ENCODE results near the gene CIAO2A.
"Not testable (repeated sequence)": the region's sequence is repeated elsewhere in the genome, so short reads cannot be mapped to it uniquely, and the experiment has no call there.

CIAO2A gene

DNA sequence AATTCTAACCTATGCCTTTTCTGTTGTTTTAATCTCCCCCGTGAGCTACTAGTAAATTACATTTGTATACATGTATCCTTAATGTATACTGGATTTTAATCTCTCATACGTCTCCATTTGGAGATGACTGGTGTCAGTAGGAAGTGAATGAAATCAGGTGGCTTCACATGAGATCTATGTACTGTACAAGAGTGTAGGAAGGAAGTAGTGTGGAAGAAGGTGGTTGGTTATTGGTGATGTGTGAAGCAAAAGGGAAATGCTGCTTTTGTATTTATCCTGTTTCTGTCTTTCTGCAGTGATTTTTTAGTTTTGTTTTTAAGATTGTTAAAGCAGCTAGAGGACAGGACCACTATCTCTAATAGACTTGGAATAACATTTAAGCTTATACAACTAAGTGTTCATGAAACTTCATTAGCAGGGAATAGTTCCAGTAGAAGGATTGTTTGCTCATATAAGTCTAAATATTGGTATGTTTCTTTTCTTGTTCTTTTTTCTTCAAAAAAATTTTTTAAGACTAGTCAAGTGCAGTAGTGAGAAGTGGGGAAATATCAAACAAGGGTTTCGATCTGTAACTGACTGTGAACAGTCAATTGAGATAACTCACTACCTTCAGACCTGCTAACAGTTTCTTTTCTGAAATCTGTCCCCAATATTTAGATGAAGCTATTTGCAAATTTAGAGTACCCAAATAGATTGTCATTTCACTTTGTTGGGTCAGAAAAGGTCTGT, 17.5 kb upstream of the CIAO2A start:
- H3K36me3 ChIP-seq (ENCODE audit: control insufficient read depth, insufficient read depth, low read length, severe bottlenecking): peaks cover 26% of the 10 kb centered on the region
- peak overlapping the region; percentile 79 for H3K9ac ChIP-seq (ENCODE audit: low read length)
- peaks cover 60% of the 10 kb centered on the region for H3K4me1 ChIP-seq (ENCODE audit: control insufficient read depth, insufficient read depth, low read length)
- H3K27me3 ChIP-seq (replicated peaks; ENCODE audit: control insufficient read depth, insufficient read depth, low read length): no peaks in the 10 kb centered on the region
- no peaks in the 10 kb centered on the region for H3K9me3 ChIP-seq (ENCODE audit: control insufficient read depth, low read length)
- no peak for DNase-seq (ENCODE audit: low read depth)
- H3K4me3 ChIP-seq (ENCODE audit: low read length): no peak overlapping the region

DNA sequence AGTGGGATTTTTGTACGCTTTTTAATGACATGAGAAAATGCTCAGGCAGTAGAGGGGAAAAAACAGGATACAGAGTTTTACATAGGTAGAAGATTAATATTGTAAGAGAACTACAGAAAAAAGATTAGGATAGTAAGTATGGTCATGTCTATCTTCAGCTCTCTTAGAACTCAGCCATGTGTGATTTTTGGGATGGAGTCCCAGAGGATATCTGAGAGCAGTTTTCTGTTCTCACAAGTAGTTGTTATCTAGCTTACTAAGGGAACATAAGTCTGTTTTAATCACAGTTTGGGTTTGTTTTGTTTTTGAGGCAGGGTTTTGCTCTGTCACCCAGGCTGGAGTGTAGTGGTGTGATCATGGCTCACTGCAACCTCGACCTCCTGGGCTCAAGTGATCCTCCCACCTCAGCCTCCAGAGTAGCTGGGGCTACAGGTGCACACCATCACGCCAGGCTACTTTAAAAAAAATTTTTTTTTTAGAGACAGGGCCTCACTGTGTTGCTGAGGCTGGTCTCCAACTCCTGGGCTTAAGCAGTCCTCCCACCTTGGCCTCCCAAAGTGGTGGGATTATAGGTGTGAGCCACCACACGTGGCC, 16.6 kb upstream of the CIAO2A start:
- H3K9ac ChIP-seq (ENCODE audit: low read length); H3K4me3 ChIP-seq (ENCODE audit: low read length); DNase-seq (ENCODE audit: low read depth); H3K27me3 ChIP-seq (replicated peaks; ENCODE audit: control insufficient read depth, insufficient read depth, low read length); H3K9me3 ChIP-seq (ENCODE audit: control insufficient read depth, low read length): not testable (repeated sequence)
- Histone ChIP-seq H3K36me3 (ENCODE audit: control insufficient read depth, insufficient read depth, low read length, severe bottlenecking) (peaks cover 16% of the 10 kb centered on the region), H3K4me1 (ENCODE audit: control insufficient read depth, insufficient read depth, low read length) (peaks cover 60% of the 10 kb centered on the region)

DNA sequence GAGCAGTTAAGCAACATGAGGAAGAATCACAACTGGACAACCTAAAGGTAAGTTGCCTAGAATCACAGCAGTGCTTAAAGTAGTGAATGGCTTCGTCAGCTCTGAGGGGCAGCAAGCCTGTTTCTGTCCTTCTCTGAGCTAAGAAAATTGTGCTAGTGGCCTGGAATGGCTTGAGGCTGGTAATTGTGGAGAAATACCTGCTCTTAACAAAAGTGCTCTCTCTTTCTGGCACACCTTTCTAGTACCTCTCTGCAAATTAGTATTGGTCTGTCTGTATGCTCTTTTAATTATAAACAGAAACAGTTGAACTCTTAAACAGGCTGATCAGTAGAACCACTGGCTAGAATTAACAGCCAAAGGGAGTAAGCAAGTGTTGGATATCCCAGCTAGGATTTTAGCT, 13.7 kb upstream of the CIAO2A start:
- Histone ChIP-seq H3K9ac (ENCODE audit: low read length) (no peak overlapping the region), H3K4me3 (ENCODE audit: low read length) (no peak overlapping the region), H3K4me1 (ENCODE audit: control insufficient read depth, insufficient read depth, low read length) (peaks cover 50% of the 10 kb centered on the region), H3K27me3 (replicated peaks; ENCODE audit: control insufficient read depth, insufficient read depth, low read length) (no peaks in the 10 kb centered on the region), H3K36me3 (ENCODE audit: control insufficient read depth, insufficient read depth, low read length, severe bottlenecking) (no peaks in the 10 kb centered on the region), H3K9me3 (ENCODE audit: control insufficient read depth, low read length) (no peaks in the 10 kb centered on the region)
- DNase-seq (ENCODE audit: low read depth): no peak

DNA sequence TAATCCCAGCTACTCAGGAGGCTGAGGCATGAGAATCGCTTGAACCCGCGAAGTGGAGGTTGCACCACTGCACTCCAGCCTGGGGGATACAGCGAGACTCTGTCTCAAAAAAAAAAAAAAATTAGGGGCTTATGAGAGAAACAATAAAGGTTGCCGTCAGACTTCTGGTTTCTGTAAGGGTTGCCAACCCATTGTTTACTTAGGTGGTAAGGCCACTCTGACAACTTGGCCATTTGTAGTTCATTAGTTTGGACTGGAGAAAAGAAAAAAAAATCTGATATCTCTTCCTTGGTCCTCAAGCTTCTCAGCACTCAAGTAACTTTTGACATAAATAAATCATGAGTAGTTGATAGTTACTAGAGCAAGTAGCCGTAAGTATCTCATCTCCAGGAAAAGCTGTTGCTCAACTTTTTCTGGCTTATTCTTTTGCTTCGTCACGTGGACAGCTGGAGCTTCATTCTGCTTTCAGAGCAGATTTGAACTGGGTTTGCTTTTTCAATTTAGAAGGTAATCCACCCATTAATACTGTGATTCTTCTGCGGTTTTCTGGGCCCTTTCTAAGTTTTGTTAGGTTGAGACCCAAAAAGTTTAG, 11.6 kb upstream of the CIAO2A start:
- Histone ChIP-seq H3K36me3 (ENCODE audit: control insufficient read depth, insufficient read depth, low read length, severe bottlenecking) (no peaks in the 10 kb centered on the region), H3K27me3 (replicated peaks; ENCODE audit: control insufficient read depth, insufficient read depth, low read length) (no peaks in the 10 kb centered on the region), H3K9ac (ENCODE audit: low read length) (peak overlapping the region; percentile 82), H3K4me3 (ENCODE audit: low read length) (peak overlapping the region; percentile 60), H3K9me3 (ENCODE audit: control insufficient read depth, low read length) (no peaks in the 10 kb centered on the region), H3K4me1 (ENCODE audit: control insufficient read depth, insufficient read depth, low read length) (peaks cover 48% of the 10 kb centered on the region)
- no peak for DNase-seq (ENCODE audit: low read depth)

DNA sequence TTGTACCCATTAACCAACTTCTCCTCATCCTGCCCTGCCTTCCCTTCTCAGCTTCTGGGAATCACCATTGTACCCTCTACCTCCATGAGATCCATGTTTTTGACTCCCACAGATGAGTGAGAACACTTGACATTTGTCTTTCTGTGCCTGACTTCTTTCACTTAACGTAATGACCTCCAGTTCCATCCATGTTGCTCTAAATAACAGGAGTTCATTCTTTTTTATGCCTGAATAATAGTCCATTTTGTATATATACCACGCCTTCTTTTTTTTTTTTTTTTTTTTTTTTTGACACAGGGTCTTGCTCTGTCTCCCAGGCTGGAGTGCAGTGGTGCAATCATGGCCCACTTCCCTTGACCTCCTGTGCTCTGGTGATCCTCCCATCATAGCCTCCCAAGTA, 8.9 kb upstream of the CIAO2A start:
- peaks cover 65% of the 10 kb centered on the region for H3K4me1 ChIP-seq (ENCODE audit: control insufficient read depth, insufficient read depth, low read length)
- no peaks in the 10 kb centered on the region for H3K27me3 ChIP-seq (replicated peaks; ENCODE audit: control insufficient read depth, insufficient read depth, low read length)
- no peaks in the 10 kb centered on the region for H3K9me3 ChIP-seq (ENCODE audit: control insufficient read depth, low read length)
- H3K4me3 ChIP-seq (ENCODE audit: low read length): no peak overlapping the region
- H3K9ac ChIP-seq (ENCODE audit: low read length): no peak overlapping the region
- no peak for DNase-seq (ENCODE audit: low read depth)
- no peaks in the 10 kb centered on the region for H3K36me3 ChIP-seq (ENCODE audit: control insufficient read depth, insufficient read depth, low read length, severe bottlenecking)

DNA sequence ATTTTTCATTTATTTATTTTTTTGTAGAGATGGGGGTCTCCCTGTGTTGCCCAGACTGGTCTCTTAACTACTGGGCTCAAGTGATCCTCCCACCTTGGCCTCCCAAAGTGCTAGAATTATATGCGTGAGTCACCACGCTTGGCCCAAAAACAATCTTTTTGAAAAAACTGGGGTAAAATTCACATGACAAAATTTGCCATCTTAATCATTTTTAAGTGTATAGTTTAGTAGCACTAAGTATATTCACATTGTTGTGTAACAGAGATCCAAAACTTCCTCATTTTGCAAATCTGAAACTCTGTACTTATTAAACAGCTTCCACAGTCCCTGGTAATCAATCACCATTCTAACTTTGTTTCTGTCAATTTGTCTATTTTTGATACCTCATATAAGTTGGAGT, 7.3 kb upstream of the CIAO2A start:
- H3K27me3 ChIP-seq (replicated peaks; ENCODE audit: control insufficient read depth, insufficient read depth, low read length): no peaks in the 10 kb centered on the region
- H3K4me1 ChIP-seq (ENCODE audit: control insufficient read depth, insufficient read depth, low read length): peaks cover 55% of the 10 kb centered on the region
- DNase-seq (ENCODE audit: low read depth): no peak
- H3K9ac ChIP-seq (ENCODE audit: low read length): no peak overlapping the region
- H3K4me3 ChIP-seq (ENCODE audit: low read length): no peak overlapping the region
- no peaks in the 10 kb centered on the region for H3K9me3 ChIP-seq (ENCODE audit: control insufficient read depth, low read length)
- H3K36me3 ChIP-seq (ENCODE audit: control insufficient read depth, insufficient read depth, low read length, severe bottlenecking): no peaks in the 10 kb centered on the region

DNA sequence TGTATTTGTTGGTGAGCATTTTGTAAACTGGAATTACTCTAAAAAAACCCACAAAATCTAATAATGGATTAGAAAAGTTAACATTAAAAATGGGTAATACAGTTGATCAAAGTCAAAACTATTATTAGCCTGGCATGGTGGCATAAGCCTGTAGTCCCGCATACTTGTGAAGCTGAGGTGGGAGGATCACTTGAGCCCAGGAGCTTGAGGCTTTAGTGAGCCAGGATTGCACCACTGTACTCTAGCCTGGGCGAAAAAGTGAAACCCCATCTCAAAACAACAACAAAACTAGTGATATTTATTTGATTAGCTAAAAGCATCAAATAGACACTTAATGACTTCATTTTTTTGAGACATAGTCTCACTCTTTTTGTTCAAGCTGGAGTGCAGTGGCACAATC, 5.7 kb upstream of the CIAO2A start:
- no peaks in the 10 kb centered on the region for H3K36me3 ChIP-seq (ENCODE audit: control insufficient read depth, insufficient read depth, low read length, severe bottlenecking)

DNA sequence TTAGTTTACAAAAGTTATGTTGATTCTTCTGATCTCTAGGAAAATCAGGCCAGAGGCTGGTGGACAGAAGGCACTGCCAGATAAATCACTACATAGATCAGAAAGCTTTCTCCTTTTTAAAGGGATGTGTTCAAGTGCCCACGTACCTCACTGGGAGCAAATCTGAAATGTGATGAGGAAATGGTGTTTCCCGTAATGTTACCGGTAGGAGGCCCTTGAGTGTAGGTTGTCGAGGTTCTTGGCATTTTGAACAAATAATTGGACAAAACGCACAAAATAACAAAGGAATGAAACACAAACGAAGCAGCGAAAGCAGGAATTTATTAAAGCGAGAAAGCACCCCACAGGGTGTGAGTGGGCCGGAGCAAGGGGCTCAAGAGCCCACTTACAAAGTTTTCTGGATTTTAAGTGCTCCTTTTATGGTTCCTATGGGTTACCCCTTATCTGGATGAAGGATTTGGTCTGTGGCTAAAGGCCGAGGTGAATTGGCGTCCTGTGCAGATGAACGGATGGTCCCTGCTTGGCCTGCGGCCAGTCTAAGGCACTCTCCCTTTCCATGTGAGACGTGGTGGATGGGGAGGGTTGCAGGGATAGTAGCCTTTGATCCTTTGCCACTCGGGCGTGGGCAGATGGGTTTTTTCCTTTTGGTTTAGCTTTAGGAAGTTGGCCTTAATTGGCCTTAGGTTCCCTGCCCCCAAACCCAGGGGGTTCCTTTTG, 3.2 kb upstream of the CIAO2A start:
- Histone ChIP-seq H3K4me3 (ENCODE audit: low read length) (peak overlapping the region; percentile 85), H3K9ac (ENCODE audit: low read length) (peak overlapping the region; percentile 92), H3K27me3 (replicated peaks; ENCODE audit: control insufficient read depth, insufficient read depth, low read length) (no peaks in the 10 kb centered on the region), H3K36me3 (ENCODE audit: control insufficient read depth, insufficient read depth, low read length, severe bottlenecking) (no peaks in the 10 kb centered on the region), H3K4me1 (ENCODE audit: control insufficient read depth, insufficient read depth, low read length) (peaks cover 66% of the 10 kb centered on the region), H3K9me3 (ENCODE audit: control insufficient read depth, low read length) (no peaks in the 10 kb centered on the region)
- peak; percentile 65 for DNase-seq (ENCODE audit: low read depth)

More for the DNA sequence above, 5.7 kb upstream of the CIAO2A start:
- H3K4me1 ChIP-seq (ENCODE audit: control insufficient read depth, insufficient read depth, low read length): peaks cover 51% of the 10 kb centered on the region
- H3K9me3 ChIP-seq (ENCODE audit: control insufficient read depth, low read length): no peaks in the 10 kb centered on the region
- DNase-seq (ENCODE audit: low read depth): no peak
- H3K4me3 ChIP-seq (ENCODE audit: low read length): no peak overlapping the region
- H3K27me3 ChIP-seq (replicated peaks; ENCODE audit: control insufficient read depth, insufficient read depth, low read length): no peaks in the 10 kb centered on the region
- H3K9ac ChIP-seq (ENCODE audit: low read length): no peak overlapping the region

DNA sequence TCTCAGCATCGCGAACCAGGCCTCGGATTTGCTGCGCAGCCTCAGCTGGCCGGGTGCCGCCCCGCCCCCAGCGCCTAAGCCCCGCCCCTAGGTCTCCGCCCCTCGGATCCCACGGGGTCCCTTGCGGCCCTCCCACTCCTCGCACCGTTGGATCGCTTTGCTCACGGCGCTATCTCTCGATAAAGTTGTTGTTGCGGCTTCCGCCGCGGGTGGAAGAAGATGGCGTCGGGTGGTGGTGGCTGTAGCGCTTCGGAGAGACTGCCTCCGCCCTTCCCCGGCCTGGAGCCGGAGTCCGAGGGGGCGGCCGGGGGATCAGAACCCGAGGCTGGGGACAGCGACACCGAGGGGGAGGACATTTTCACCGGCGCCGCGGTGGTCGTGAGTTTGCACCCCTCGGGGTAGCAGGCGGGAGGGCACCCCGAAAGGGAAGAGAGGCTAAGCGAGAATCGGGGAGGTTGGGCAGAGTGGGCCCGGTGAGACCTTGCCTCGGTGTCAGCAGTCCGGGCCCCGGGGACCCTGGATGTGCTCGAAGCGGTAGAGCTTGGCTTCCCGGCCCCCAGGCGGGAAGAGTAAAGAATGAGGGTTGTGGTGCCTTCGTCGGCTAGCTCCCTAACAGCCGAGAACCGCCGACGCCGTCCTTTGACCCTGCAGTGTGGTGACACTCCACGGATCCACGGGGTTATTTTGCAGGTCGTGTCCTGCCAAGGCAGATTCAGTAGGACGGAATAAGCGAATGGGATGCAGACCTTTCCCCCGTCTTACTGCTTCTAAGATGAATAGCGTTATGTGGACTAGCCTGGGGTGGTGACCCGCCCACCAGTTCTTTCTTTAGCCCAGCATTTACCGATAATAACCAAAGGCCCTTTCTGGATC, 2.4 kb upstream of the CIAO2A start, which contains the start of gene SNX1:
SNX1 (plus strand) TSS at position 188 of the 873 bp plus-strand sequence; CDS start at position 220, 32 bp downstream.
- Histone ChIP-seq H3K36me3 (ENCODE audit: control insufficient read depth, insufficient read depth, low read length, severe bottlenecking) (no peaks in the 10 kb centered on the region), H3K9ac (ENCODE audit: low read length) (peak within 1 kb of the TSS; percentile 92), H3K27me3 (replicated peaks; ENCODE audit: control insufficient read depth, insufficient read depth, low read length) (no peaks in the 10 kb centered on the region), H3K4me1 (ENCODE audit: control insufficient read depth, insufficient read depth, low read length) (peaks cover 58% of the 10 kb centered on the region), H3K4me3 (ENCODE audit: low read length) (peak within 1 kb of the TSS; percentile 94), H3K9me3 (ENCODE audit: control insufficient read depth, low read length) (no peaks in the 10 kb centered on the region)
- peak; percentile 98 for DNase-seq (ENCODE audit: low read depth)

DNA sequence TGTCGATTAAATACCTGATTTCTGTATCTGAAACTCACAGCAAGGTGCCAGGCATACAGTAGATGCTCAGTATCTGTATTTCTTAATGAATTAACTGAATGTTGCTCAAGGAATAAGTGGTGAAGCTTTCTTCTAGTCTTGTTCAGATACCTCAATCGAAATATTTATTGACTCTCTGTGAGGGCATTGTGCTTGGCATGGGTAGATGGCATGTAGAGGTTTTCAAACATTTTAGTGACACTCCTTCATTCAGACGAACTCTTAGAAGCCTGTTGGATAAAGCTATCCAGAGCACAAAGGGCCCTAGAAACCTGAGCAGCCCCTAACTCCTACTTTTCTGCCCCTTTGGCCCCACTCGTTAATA, 1.8 kb upstream of the CIAO2A start:
- Histone ChIP-seq H3K4me1 (ENCODE audit: control insufficient read depth, insufficient read depth, low read length) (peaks cover 53% of the 10 kb centered on the region), H3K27me3 (replicated peaks; ENCODE audit: control insufficient read depth, insufficient read depth, low read length) (no peaks in the 10 kb centered on the region), H3K36me3 (ENCODE audit: control insufficient read depth, insufficient read depth, low read length, severe bottlenecking) (no peaks in the 10 kb centered on the region), H3K9ac (ENCODE audit: low read length) (no peak overlapping the region), H3K4me3 (ENCODE audit: low read length) (peak overlapping the region; percentile 85), H3K9me3 (ENCODE audit: control insufficient read depth, low read length) (no peaks in the 10 kb centered on the region)
- no peak for DNase-seq (ENCODE audit: low read depth)
